ENCODE data around the gene MYO7A.

- TF ChIP-seq EZH2phosphoT487 (IDR thresholded peaks at IDR 0.05; ENCODE audit: borderline replicate concordance) (no peak), CTCF (conservative IDR thresholded peaks at IDR 0.05; ENCODE audit: low read length) (no peak)
Observed at GRCh38 chr11:77092382-77092781, 35.7 kb upstream of the MYO7A start.

Data from Loucy (cell line).